ENCODE measurements around the gene SRM. TPM values are rescaled to one million over a fixed set of nuclear protein-coding genes. Genes with fewer than 3 reads are reported as not detected.
"Not testable (repeated sequence)": the region's sequence is repeated elsewhere in the genome, so short reads cannot be mapped to it uniquely, and the experiment has no call there.

Gene SRM
- total RNA-seq, 1 donor from 2014 or later = 92.6 TPM

- H3K9me3 Mint-ChIP-seq = no peaks in the 10 kb centered on the region
- no peak for TF ChIP-seq CTCF (conservative IDR thresholded peaks at IDR 0.05)
- no peaks in the 10 kb centered on the region for H3K4me1 Mint-ChIP-seq (ENCODE audit: unreplicated experiment)
- H3K36me3 Mint-ChIP-seq = peaks cover 41% of the 10 kb centered on the region
- DNase-seq (ENCODE audit: extremely low spot score, unreplicated experiment) = no peak
- H3K4me3 Mint-ChIP-seq = no peak overlapping the region
- no peaks in the 10 kb centered on the region for H3K27me3 Mint-ChIP-seq
- no peak overlapping the region for H3K27ac Mint-ChIP-seq
Observed at GRCh38 chr1:11025618-11026017, 34.2 kb downstream of the SRM start.

- no peak for DNase-seq (ENCODE audit: extremely low spot score, unreplicated experiment)
- H3K9me3 Mint-ChIP-seq = no peaks in the 10 kb centered on the region
- H3K4me1 Mint-ChIP-seq (ENCODE audit: unreplicated experiment) = no peaks in the 10 kb centered on the region
- no peaks in the 10 kb centered on the region for H3K27me3 Mint-ChIP-seq
- peaks cover 40% of the 10 kb centered on the region for H3K36me3 Mint-ChIP-seq
- H3K4me3 Mint-ChIP-seq = no peak overlapping the region
- TF ChIP-seq CTCF (conservative IDR thresholded peaks at IDR 0.05) = no peak
- H3K27ac Mint-ChIP-seq = no peak overlapping the region
Observed at GRCh38 chr1:11024874-11025203, 35.0 kb downstream of the SRM start.

GRCh38 chr1:11024154-11024873 lies 35.5 kb downstream of the SRM start:
- no peak for TF ChIP-seq CTCF (conservative IDR thresholded peaks at IDR 0.05)
- no peak for DNase-seq (ENCODE audit: extremely low spot score, unreplicated experiment)
- no peaks in the 10 kb centered on the region for H3K9me3 Mint-ChIP-seq
- H3K4me1 Mint-ChIP-seq (ENCODE audit: unreplicated experiment) = no peaks in the 10 kb centered on the region
- H3K36me3 Mint-ChIP-seq = peaks cover 40% of the 10 kb centered on the region
- no peaks in the 10 kb centered on the region for H3K27me3 Mint-ChIP-seq
- no peak overlapping the region for H3K27ac Mint-ChIP-seq
- H3K4me3 Mint-ChIP-seq = no peak overlapping the region

GRCh38 chr1:11023201-11023600 lies 36.6 kb downstream of the SRM start:
- Mint-ChIP-seq H3K27me3 (no peaks in the 10 kb centered on the region), H3K4me3 (no peak overlapping the region), H3K27ac (no peak overlapping the region), H3K9me3 (no peaks in the 10 kb centered on the region), H3K36me3 (peaks cover 47% of the 10 kb centered on the region), H3K4me1 (ENCODE audit: unreplicated experiment) (no peaks in the 10 kb centered on the region)
- no peak for TF ChIP-seq CTCF (conservative IDR thresholded peaks at IDR 0.05)
- no peak for DNase-seq (ENCODE audit: extremely low spot score, unreplicated experiment)

- TF ChIP-seq CTCF (conservative IDR thresholded peaks at IDR 0.05) = no peak
- no peak overlapping the region for H3K27ac Mint-ChIP-seq
- H3K4me1 Mint-ChIP-seq (ENCODE audit: unreplicated experiment) = no peaks in the 10 kb centered on the region
- no peaks in the 10 kb centered on the region for H3K27me3 Mint-ChIP-seq
- DNase-seq (ENCODE audit: extremely low spot score, unreplicated experiment) = no peak
- H3K9me3 Mint-ChIP-seq = no peaks in the 10 kb centered on the region
- no peak overlapping the region for H3K4me3 Mint-ChIP-seq
- H3K36me3 Mint-ChIP-seq = peaks cover 42% of the 10 kb centered on the region
Observed at GRCh38 chr1:11019971-11020370, 39.8 kb downstream of the SRM start.

- not testable (repeated sequence) for DNase-seq (ENCODE audit: extremely low spot score, unreplicated experiment); H3K9me3 Mint-ChIP-seq; H3K4me3 Mint-ChIP-seq; H3K27me3 Mint-ChIP-seq; H3K4me1 Mint-ChIP-seq (ENCODE audit: unreplicated experiment); H3K27ac Mint-ChIP-seq
- peaks cover 41% of the 10 kb centered on the region for H3K36me3 Mint-ChIP-seq
Observed at GRCh38 chr1:11019358-11019757, 40.5 kb downstream of the SRM start.
